H9 (cell line): ENCODE results near the gene YOD1. TPM values are rescaled to one million over a fixed set of nuclear protein-coding genes. Genes with fewer than 3 reads are reported as not detected.

Experiments
- DNase-seq: peaks from one replicate; pipeline ENCODE4 v3.0.0-alpha.2; 2017
- H2AFZ ChIP-seq: one replicate; pipeline ENCODE4 v1.6.1; 2013; ENCODE audit warnings: mild to moderate bottlenecking, low read length, control low read depth, moderate library complexity
- H2AK5ac ChIP-seq: 2 replicates; pipeline ENCODE4 v1.6.1; 2013; ENCODE audit warnings: low read length, control low read depth, mixed read lengths; ENCODE audit not compliant: insufficient read length
- H2BK120ac ChIP-seq: one replicate; pipeline ENCODE4 v1.6.1; 2013; ENCODE audit warnings: low read depth, mild to moderate bottlenecking, low read length, control low read depth, inconsistent platforms; ENCODE audit not compliant: poor library complexity, severe bottlenecking
- H2BK12ac ChIP-seq: 2 replicates; pipeline ENCODE4 v1.6.1; 2013; ENCODE audit warnings: low read length, control low read depth, mixed read lengths, low read depth; ENCODE audit not compliant: insufficient read length
- H2BK15ac ChIP-seq: 2 replicates; pipeline ENCODE4 v1.6.1; 2013; ENCODE audit warnings: low read depth, low read length, control low read depth
- H2BK20ac ChIP-seq: one replicate; pipeline ENCODE4 v1.6.1; 2013; ENCODE audit warnings: low read depth, mild to moderate bottlenecking, low read length, control low read depth, inconsistent platforms; ENCODE audit not compliant: poor library complexity, severe bottlenecking
- H2BK5ac ChIP-seq: 2 replicates; pipeline ENCODE4 v1.6.1; 2013; ENCODE audit warnings: low read length, control low read depth, mixed read lengths; ENCODE audit not compliant: insufficient read length
- H3K14ac ChIP-seq: 2 replicates; pipeline ENCODE4 v1.6.1; 2013; ENCODE audit warnings: low read length, control low read depth; ENCODE audit not compliant: insufficient read depth
- H3K18ac ChIP-seq: 2 replicates; pipeline ENCODE4 v1.6.1; 2013; ENCODE audit warnings: low read depth, mild to moderate bottlenecking, mixed read lengths, low read length, control low read depth; ENCODE audit not compliant: insufficient read length
- H3K23ac ChIP-seq: 2 replicates; pipeline ENCODE4 v1.6.1; 2013; ENCODE audit warnings: low read length, control low read depth, mixed read lengths, low read depth; ENCODE audit not compliant: insufficient read length
- H3K23me2 ChIP-seq: 2 replicates; pipeline ENCODE4 v1.6.1; 2013; ENCODE audit warnings: low read depth, mild to moderate bottlenecking, mixed read lengths, low read length, control low read depth; ENCODE audit not compliant: insufficient read length, poor library complexity, severe bottlenecking
- H3K27ac ChIP-seq: 2 replicates; pipeline ENCODE4 v1.5.1; 2013; ENCODE audit warnings: low read length, control low read depth, mixed read lengths, low read depth; ENCODE audit not compliant: insufficient read length
- H3K27me3 ChIP-seq: 2 replicates; pipeline ENCODE4 v1.6.1; 2013; ENCODE audit warnings: low read length, control low read depth, inconsistent platforms; ENCODE audit not compliant: insufficient read depth
- H3K4ac ChIP-seq: 2 replicates; pipeline ENCODE4 v1.6.1; 2013; ENCODE audit warnings: low read depth, mild to moderate bottlenecking, control low read depth, inconsistent platforms, low read length, moderate library complexity
- H3K4me1 ChIP-seq: 2 replicates; pipeline ENCODE4 v1.6.1; 2013; ENCODE audit warnings: low read length, control low read depth, inconsistent platforms; ENCODE audit not compliant: insufficient read depth
- H3K4me2 ChIP-seq: 2 replicates; pipeline ENCODE4 v1.6.1; 2013; ENCODE audit warnings: low read length, control low read depth, mixed read lengths; ENCODE audit not compliant: insufficient read length, insufficient read depth
- H3K56ac ChIP-seq: 2 replicates; pipeline ENCODE4 v1.6.1; 2013; ENCODE audit warnings: low read depth, mild to moderate bottlenecking, mixed read lengths, low read length, control low read depth; ENCODE audit not compliant: insufficient read length
- H3K79me1 ChIP-seq: 2 replicates; pipeline ENCODE4 v1.6.1; 2013; ENCODE audit warnings: low read depth, mild to moderate bottlenecking, moderate library complexity, low read length, control low read depth, inconsistent platforms; ENCODE audit not compliant: insufficient read depth, poor library complexity, severe bottlenecking
- H3K79me2 ChIP-seq: 2 replicates; pipeline ENCODE4 v1.6.1; 2013; ENCODE audit warnings: low read length, control low read depth, inconsistent platforms; ENCODE audit not compliant: insufficient read depth
- H3K9ac ChIP-seq: 2 replicates; pipeline ENCODE4 v1.6.1; 2013; ENCODE audit warnings: low read length, control low read depth, mixed read lengths; ENCODE audit not compliant: insufficient read length; ENCODE audit errors: extremely low read depth
- H3K9me3 ChIP-seq: one replicate; pipeline ENCODE4 v1.6.1; 2013; ENCODE audit warnings: low read depth, low read length, inconsistent platforms; ENCODE audit not compliant: control insufficient read depth
- H3T11ph ChIP-seq: one replicate; pipeline ENCODE4 v1.6.1; 2013; ENCODE audit warnings: mild to moderate bottlenecking, low read length, control low read depth, inconsistent platforms
- H4K20me1 ChIP-seq: one replicate; pipeline ENCODE4 v1.6.1; 2013; ENCODE audit not compliant: control insufficient read depth, insufficient read length, insufficient read depth
- H4K5ac ChIP-seq: 2 replicates; pipeline ENCODE4 v1.6.1; 2013; ENCODE audit warnings: low read depth, mild to moderate bottlenecking, mixed read lengths, low read length, control low read depth; ENCODE audit not compliant: insufficient read length
- H4K8ac ChIP-seq: replicated peaks from 2 replicates; pipeline ENCODE4 v1.6.1; 2013; ENCODE audit warnings: low read length, control low read depth, mixed read lengths, low read depth; ENCODE audit not compliant: insufficient read length
- H4K91ac ChIP-seq: 2 replicates; pipeline ENCODE4 v1.6.1; 2013; ENCODE audit warnings: low read depth, mild to moderate bottlenecking, moderate library complexity, mixed read lengths, low read length, control low read depth; ENCODE audit not compliant: insufficient read length
- H3K27ac Mint-ChIP-seq, 3 experiments: 2 replicates in 2 of 3; 3 replicates in 1 of 3; pipeline ENCODE4 v1.8.0; 2020 to 2021; ENCODE audit warnings: mixed read lengths in 3 of 3, mild to moderate bottlenecking in 1 of 3, moderate library complexity in 1 of 3
- H3K27me3 Mint-ChIP-seq: 2 replicates; pipeline ENCODE4 v1.8.0; 2021; ENCODE audit warnings: low read depth, mild to moderate bottlenecking, moderate library complexity, mixed read lengths
- H3K36me3 Mint-ChIP-seq, 3 experiments: 2 replicates in 2 of 3; 3 replicates in 1 of 3; pipeline ENCODE4 v1.8.0; 2020 to 2021; ENCODE audit warnings: low read depth in 3 of 3, mixed read lengths in 3 of 3; ENCODE audit not compliant: insufficient read depth in 1 of 3
- H3K4me1 Mint-ChIP-seq, 2 experiments: 2 replicates each; pipeline ENCODE4 v1.8.0; 2020; ENCODE audit warnings: mixed read lengths in 2 of 2
- H3K4me3 Mint-ChIP-seq, 2 experiments: 2 replicates in 1 of 2; 3 replicates in 1 of 2; pipeline ENCODE4 v1.8.0; 2020 to 2021; ENCODE audit warnings: mild to moderate bottlenecking in 2 of 2, mixed read lengths in 2 of 2, moderate library complexity in 1 of 2
- H3K9me3 Mint-ChIP-seq, 2 experiments: 2 replicates in 1 of 2; 3 replicates in 1 of 2; pipeline ENCODE4 v1.8.0; 2020; ENCODE audit warnings: mild to moderate bottlenecking in 2 of 2, mixed read lengths in 2 of 2, moderate library complexity in 1 of 2
- CTCF ChIP-seq: fragments of 200-600 bp; sonication (generic); conservative IDR thresholded peaks from 3 replicates; pipeline ENCODE4 v1.8.0; 2021; ENCODE audit warnings: antibody characterized with exemption, mild to moderate bottlenecking
- WGBS: extraction: QIAGEN DNeasy Blood & Tissue Kit; methylation state at CpG from one replicate; pipeline ENCODE4 v1.1.7; 2013; ENCODE audit warnings: missing lambda C conversion rate, low lambda C conversion rate, mixed read lengths; ENCODE audit not compliant: insufficient read length; ENCODE audit errors: extremely low coverage; 5-methylcytosine and 5-hydroxymethylcytosine counted together
- total RNA-seq: library from RNA; stranded (reverse); gene quantifications from 2 replicates; pipeline ENCODE4 v1.2.1, GENCODE V29; 2021

Gene YOD1
- total RNA-seq, 1 experiment from 2014 or later = 8.6 TPM

- no peaks in the 10 kb centered on the region; the same call in 1 of the 2 replicates for H3K4me1 ChIP-seq
- Mint-ChIP-seq H3K9me3 (no peaks in the 10 kb centered on the region), H3K4me3 (no peak overlapping the region), H3K27me3 (no peaks in the 10 kb centered on the region; the same call in 1 of the 2 replicates), H3K4me1 (peaks cover 12 to 17% of the 10 kb centered on the region in 2 experiments), H3K27ac (no peak overlapping the region), H3K36me3 (no peaks in the 10 kb centered on the region)
- peak; percentile 74 for TF ChIP-seq CTCF
- H3K79me1 ChIP-seq = no peaks in the 10 kb centered on the region
- no peaks in the 10 kb centered on the region for H3K27me3 ChIP-seq
- no peak overlapping the region for H2BK120ac ChIP-seq
- no peak overlapping the region for H3K4ac ChIP-seq
- H4K5ac ChIP-seq = no peak overlapping the region
- H3K56ac ChIP-seq = no peak overlapping the region
- no peaks in the 10 kb centered on the region for H3K79me2 ChIP-seq
- peak; percentile 75 for DNase-seq
- no peak overlapping the region for H4K8ac ChIP-seq
- no peak overlapping the region for H2BK5ac ChIP-seq
- no peak overlapping the region for H3K4me2 ChIP-seq
- no peaks in the 10 kb centered on the region for H4K20me1 ChIP-seq
- WGBS = no CpG with 5 or more reads among the region's 8 CpGs
- H2BK15ac ChIP-seq = no peak overlapping the region
- H2AFZ ChIP-seq = no peak overlapping the region
- H4K91ac ChIP-seq = no peak overlapping the region
- H3K23ac ChIP-seq = no peak overlapping the region
- no peak overlapping the region for H3K9ac ChIP-seq
- H3K27ac ChIP-seq = no peak overlapping the region
- no peaks in the 10 kb centered on the region for H3K23me2 ChIP-seq
- no peak overlapping the region for H3K18ac ChIP-seq
- no peak overlapping the region for H2AK5ac ChIP-seq
- H2BK12ac ChIP-seq = no peak overlapping the region
- H3T11ph ChIP-seq = no peak overlapping the region
- no peak overlapping the region for H3K14ac ChIP-seq
- H2BK20ac ChIP-seq = no peak overlapping the region
- no peaks in the 10 kb centered on the region for H3K9me3 ChIP-seq
These were observed 33.7 kb upstream of the YOD1 start for GRCh38 chr1:207084701-207085180.
